HL-60 (cell line): ENCODE data around the gene DNASE1L1.

Experiments used
- POLR2AphosphoS5 ChIP-seq: IDR thresholded peaks from 2 replicates; pipeline ENCODE4 v1.6.1; 2012; ENCODE audit warnings: low read depth
- TF ChIP-seq, protein P1 (sequence below): IDR thresholded peaks from one replicate; pipeline ENCODE4 v1.5.1; 2011; ENCODE audit warnings: low read length, control low read depth, inconsistent platforms; ENCODE audit not compliant: insufficient read depth

DNA sequence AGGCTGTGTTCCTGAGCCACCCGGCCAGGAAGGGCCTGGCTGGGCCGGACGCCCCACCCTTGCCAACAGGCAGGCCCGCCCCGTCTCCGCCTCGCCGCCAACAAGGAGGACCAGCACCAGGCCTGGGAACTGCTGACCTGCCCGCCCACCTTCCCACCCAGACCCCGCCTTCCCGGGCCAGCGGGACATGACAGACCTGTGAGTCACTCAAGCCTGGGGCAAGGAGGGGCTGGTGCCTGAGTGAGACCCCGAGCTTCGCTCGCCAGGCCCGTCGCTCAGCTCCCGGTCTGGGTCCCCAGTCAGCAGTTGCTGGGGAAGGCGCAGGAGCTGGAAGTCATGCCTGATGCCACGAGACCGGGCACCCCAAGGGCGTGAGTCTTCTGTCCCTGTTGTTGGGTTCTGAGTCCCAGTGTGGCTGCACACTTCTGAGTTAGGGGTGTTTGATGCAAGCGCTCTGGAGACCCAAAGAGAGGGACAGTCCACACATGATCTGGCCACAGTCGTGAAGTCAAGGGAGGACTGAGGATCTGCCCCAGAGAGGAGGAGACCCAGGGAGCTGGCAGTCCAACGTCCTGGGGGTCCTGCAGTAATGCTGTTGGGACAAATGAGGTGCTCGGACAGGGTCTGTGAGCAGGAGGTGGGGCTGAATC, at the start of gene DNASE1L1:
- TF ChIP-seq, protein P1, sequence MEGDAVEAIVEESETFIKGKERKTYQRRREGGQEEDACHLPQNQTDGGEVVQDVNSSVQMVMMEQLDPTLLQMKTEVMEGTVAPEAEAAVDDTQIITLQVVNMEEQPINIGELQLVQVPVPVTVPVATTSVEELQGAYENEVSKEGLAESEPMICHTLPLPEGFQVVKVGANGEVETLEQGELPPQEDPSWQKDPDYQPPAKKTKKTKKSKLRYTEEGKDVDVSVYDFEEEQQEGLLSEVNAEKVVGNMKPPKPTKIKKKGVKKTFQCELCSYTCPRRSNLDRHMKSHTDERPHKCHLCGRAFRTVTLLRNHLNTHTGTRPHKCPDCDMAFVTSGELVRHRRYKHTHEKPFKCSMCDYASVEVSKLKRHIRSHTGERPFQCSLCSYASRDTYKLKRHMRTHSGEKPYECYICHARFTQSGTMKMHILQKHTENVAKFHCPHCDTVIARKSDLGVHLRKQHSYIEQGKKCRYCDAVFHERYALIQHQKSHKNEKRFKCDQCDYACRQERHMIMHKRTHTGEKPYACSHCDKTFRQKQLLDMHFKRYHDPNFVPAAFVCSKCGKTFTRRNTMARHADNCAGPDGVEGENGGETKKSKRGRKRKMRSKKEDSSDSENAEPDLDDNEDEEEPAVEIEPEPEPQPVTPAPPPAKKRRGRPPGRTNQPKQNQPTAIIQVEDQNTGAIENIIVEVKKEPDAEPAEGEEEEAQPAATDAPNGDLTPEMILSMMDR: no peak
- no peak for TF ChIP-seq POLR2AphosphoS5
